ENCODE results near the gene ANGPT4.

- no peak for TF ChIP-seq CTCF (IDR thresholded peaks at IDR 0.05)
- TF ChIP-seq EZH2phosphoT487 (IDR thresholded peaks at IDR 0.05): no peak
These were observed 86.1 kb downstream of the ANGPT4 start for GRCh38 chr20:830011-830521.

Data from neural progenitor cell (in vitro differentiated cells).